Neuron (in vitro differentiated cells): ENCODE data around the gene TSACC.

ENCODE experiments used
- H2AFZ ChIP-seq: one replicate; pipeline ENCODE4 v1.6.1; 2013; ENCODE audit warnings: low read depth, mild to moderate bottlenecking, inconsistent platforms, low read length, moderate library complexity
- H3K27me3 ChIP-seq: one replicate; pipeline ENCODE4 v1.6.1; 2013; ENCODE audit warnings: low read length; ENCODE audit not compliant: insufficient read depth
- H3K36me3 ChIP-seq: one replicate; pipeline ENCODE4 v1.6.1; 2013; ENCODE audit warnings: low read length; ENCODE audit not compliant: insufficient read depth
- H3K4me1 ChIP-seq: one replicate; pipeline ENCODE4 v1.6.1; 2013; ENCODE audit warnings: low read length; ENCODE audit not compliant: insufficient read depth
- H3K4me3 ChIP-seq: 2 replicates; pipeline ENCODE4 v1.5.1; 2013; ENCODE audit warnings: mild to moderate bottlenecking, low read length, moderate library complexity
- H3K9me3 ChIP-seq: one replicate; pipeline ENCODE4 v1.6.1; 2013; ENCODE audit warnings: low read length

TSACC gene

GRCh38 chr1:156371553-156372264, 33.4 kb downstream of the TSACC start:
- H3K4me3 ChIP-seq = no peak overlapping the region
- peaks cover 64% of the 10 kb centered on the region for H3K27me3 ChIP-seq
- H3K9me3 ChIP-seq = no peaks in the 10 kb centered on the region
- H3K36me3 ChIP-seq = no peaks in the 10 kb centered on the region
- H3K4me1 ChIP-seq = no peaks in the 10 kb centered on the region
- H2AFZ ChIP-seq = no peak overlapping the region

- Histone ChIP-seq H3K4me3 (no peak overlapping the region), H3K27me3 (peaks cover 64% of the 10 kb centered on the region), H2AFZ (no peak overlapping the region), H3K4me1 (no peaks in the 10 kb centered on the region), H3K9me3 (no peaks in the 10 kb centered on the region), H3K36me3 (no peaks in the 10 kb centered on the region)
Observed at GRCh38 chr1:156372265-156372586, 33.9 kb downstream of the TSACC start.

GRCh38 chr1:156372876-156373275, 34.5 kb downstream of the TSACC start:
- no peak overlapping the region for H3K4me3 ChIP-seq
- no peaks in the 10 kb centered on the region for H3K4me1 ChIP-seq
- H2AFZ ChIP-seq = no peak overlapping the region
- peaks cover 64% of the 10 kb centered on the region for H3K27me3 ChIP-seq
- no peaks in the 10 kb centered on the region for H3K9me3 ChIP-seq
- H3K36me3 ChIP-seq = no peaks in the 10 kb centered on the region

- H3K9me3 ChIP-seq = no peaks in the 10 kb centered on the region
- H3K36me3 ChIP-seq = no peaks in the 10 kb centered on the region
- H2AFZ ChIP-seq = no peak overlapping the region
- peaks cover 60% of the 10 kb centered on the region for H3K27me3 ChIP-seq
- no peak overlapping the region for H3K4me3 ChIP-seq
- H3K4me1 ChIP-seq = no peaks in the 10 kb centered on the region
Observed at GRCh38 chr1:156373546-156373945, 35.2 kb downstream of the TSACC start.

- Histone ChIP-seq H3K4me3 (no peak overlapping the region), H3K9me3 (no peaks in the 10 kb centered on the region), H3K36me3 (no peaks in the 10 kb centered on the region), H3K4me1 (no peaks in the 10 kb centered on the region), H3K27me3 (peaks cover 43% of the 10 kb centered on the region), H2AFZ (no peak overlapping the region)
Observed at GRCh38 chr1:156376146-156376545, 37.8 kb downstream of the TSACC start.

GRCh38 chr1:156376958-156377919, 38.9 kb downstream of the TSACC start:
- no peaks in the 10 kb centered on the region for H3K4me1 ChIP-seq
- no peaks in the 10 kb centered on the region for H3K36me3 ChIP-seq
- no peak overlapping the region for H3K4me3 ChIP-seq
- no peak overlapping the region for H2AFZ ChIP-seq
- peaks cover 38% of the 10 kb centered on the region for H3K27me3 ChIP-seq
- no peaks in the 10 kb centered on the region for H3K9me3 ChIP-seq

GRCh38 chr1:156378557-156378956, 40.2 kb downstream of the TSACC start:
- no peaks in the 10 kb centered on the region for H3K4me1 ChIP-seq
- peaks cover 30% of the 10 kb centered on the region for H3K27me3 ChIP-seq
- H3K36me3 ChIP-seq = no peaks in the 10 kb centered on the region
- H2AFZ ChIP-seq = no peak overlapping the region
- H3K4me3 ChIP-seq = no peak overlapping the region
- no peaks in the 10 kb centered on the region for H3K9me3 ChIP-seq

- H2AFZ ChIP-seq = no peak overlapping the region
- no peaks in the 10 kb centered on the region for H3K36me3 ChIP-seq
- peaks cover 31% of the 10 kb centered on the region for H3K27me3 ChIP-seq
- no peaks in the 10 kb centered on the region for H3K4me1 ChIP-seq
- no peak overlapping the region for H3K4me3 ChIP-seq
- H3K9me3 ChIP-seq = no peaks in the 10 kb centered on the region
Observed at GRCh38 chr1:156379420-156380165, 41.3 kb downstream of the TSACC start.

GRCh38 chr1:156382561-156382960, 44.2 kb downstream of the TSACC start:
- no peaks in the 10 kb centered on the region for H3K36me3 ChIP-seq
- H3K4me3 ChIP-seq = no peak overlapping the region
- H2AFZ ChIP-seq = no peak overlapping the region
- no peaks in the 10 kb centered on the region for H3K9me3 ChIP-seq
- peaks cover 44% of the 10 kb centered on the region for H3K27me3 ChIP-seq
- H3K4me1 ChIP-seq = peaks cover 6% of the 10 kb centered on the region

- Histone ChIP-seq H3K4me3 (no peak overlapping the region), H3K36me3 (no peaks in the 10 kb centered on the region), H2AFZ (no peak overlapping the region), H3K4me1 (peaks cover 11% of the 10 kb centered on the region), H3K27me3 (peaks cover 41% of the 10 kb centered on the region), H3K9me3 (no peaks in the 10 kb centered on the region)
Observed at GRCh38 chr1:156383023-156383422, 44.7 kb downstream of the TSACC start.

GRCh38 chr1:156384007-156384406, 45.7 kb downstream of the TSACC start:
- H3K36me3 ChIP-seq = no peaks in the 10 kb centered on the region
- no peak overlapping the region for H3K4me3 ChIP-seq
- peaks cover 18% of the 10 kb centered on the region for H3K4me1 ChIP-seq
- H3K9me3 ChIP-seq = no peaks in the 10 kb centered on the region
- H3K27me3 ChIP-seq = peaks cover 42% of the 10 kb centered on the region
- H2AFZ ChIP-seq = no peak overlapping the region

- peaks cover 20% of the 10 kb centered on the region for H3K4me1 ChIP-seq
- H3K27me3 ChIP-seq = peaks cover 48% of the 10 kb centered on the region
- no peaks in the 10 kb centered on the region for H3K36me3 ChIP-seq
- no peak overlapping the region for H3K4me3 ChIP-seq
- no peak overlapping the region for H2AFZ ChIP-seq
- no peaks in the 10 kb centered on the region for H3K9me3 ChIP-seq
Observed at GRCh38 chr1:156384658-156385057, 46.3 kb downstream of the TSACC start.

GRCh38 chr1:156385534-156386031, 47.3 kb downstream of the TSACC start:
- no peaks in the 10 kb centered on the region for H3K36me3 ChIP-seq
- H2AFZ ChIP-seq = no peak overlapping the region
- H3K4me1 ChIP-seq = peaks cover 20% of the 10 kb centered on the region
- H3K9me3 ChIP-seq = no peaks in the 10 kb centered on the region
- no peak overlapping the region for H3K4me3 ChIP-seq
- peaks cover 58% of the 10 kb centered on the region for H3K27me3 ChIP-seq
